Fibroblast of pulmonary artery (primary cell): Measurements from ENCODE around the gene IQSEC1.

Experiments
- DNase-seq: peaks from one replicate; pipeline ENCODE4 v3.0.0-alpha.2; 2010; ENCODE audit warnings: low read depth
- H3K4me3 ChIP-seq: replicated peaks from 2 replicates; pipeline ENCODE4 v1.5.1; 2011; ENCODE audit warnings: low read depth, mild to moderate bottlenecking, control low read depth, low read length, moderate library complexity
- CTCF ChIP-seq: IDR thresholded peaks from 2 replicates; pipeline ENCODE4 v1.5.1; 2011; ENCODE audit warnings: mild to moderate bottlenecking, control low read depth, low read length, inconsistent platforms; ENCODE audit errors: missing control alignments

The IQSEC1 gene

GRCh38 chr3:12998648-12999047, 74.6 kb downstream of the IQSEC1 start:
- no peak for TF ChIP-seq CTCF
- DNase-seq: no peak
- no peak overlapping the region for H3K4me3 ChIP-seq

- no peak for TF ChIP-seq CTCF
- DNase-seq: no peak
- no peak overlapping the region for H3K4me3 ChIP-seq
These were observed 75.8 kb downstream of the IQSEC1 start for GRCh38 chr3:12997387-12997786.

- TF ChIP-seq CTCF: no peak
- H3K4me3 ChIP-seq: no peak overlapping the region
- no peak for DNase-seq
These were observed 77.1 kb downstream of the IQSEC1 start for GRCh38 chr3:12996181-12996506.

GRCh38 chr3:12995389-12996180, 77.6 kb downstream of the IQSEC1 start:
- no peak overlapping the region for H3K4me3 ChIP-seq
- TF ChIP-seq CTCF: no peak
- no peak for DNase-seq

- peak; percentile 66 for DNase-seq
- peak; percentile 56 for TF ChIP-seq CTCF
These were observed 78.4 kb downstream of the IQSEC1 start for GRCh38 chr3:12994607-12995388.

GRCh38 chr3:12994357-12994606, 78.9 kb downstream of the IQSEC1 start:
- no peak for TF ChIP-seq CTCF
- no peak for DNase-seq
- peak overlapping the region; percentile 61 for H3K4me3 ChIP-seq

More at GRCh38 chr3:12994607-12995388, 78.4 kb downstream of the IQSEC1 start:
- peak overlapping the region; percentile 61 for H3K4me3 ChIP-seq
